Activated CD8-positive, alpha-beta T cell treated with anti-CD3 and anti-CD28 coated beads for 36 hours (primary cell): ENCODE data around the gene NUP155. TPM values are rescaled to one million over a fixed set of nuclear protein-coding genes. Genes with fewer than 3 reads are reported as not detected.
"Not testable (repeated sequence)": the region's sequence is repeated elsewhere in the genome, so short reads cannot be mapped to it uniquely, and the experiment has no call there.

Experiments used
- ATAC-seq: fragments of 200-7000 bp; cut with Tn5 transposase; one replicate; pipeline ENCODE4 v1.10.0; 2021; ENCODE audit warnings: mild to moderate bottlenecking, moderate library complexity
- CTCF ChIA-PET: fragments of 350-600 bp; sonication (Branson Sonifier 250); formaldehyde crosslinking; loops from one replicate; lab custom pipeline; 2021; ENCODE audit warnings: antibody characterized with exemption; lab: Charles Lee
- POLR2A ChIA-PET: fragments of 350-600 bp; sonication (Branson Sonifier 250); formaldehyde crosslinking; loops from one replicate; lab custom pipeline; 2021; ENCODE audit warnings: antibody characterized with exemption; lab: Charles Lee
- DNase-seq: peaks from one replicate; pipeline ENCODE4 v3.0.0-alpha.2; 2020
- H3K27ac Mint-ChIP-seq: one replicate; pipeline ENCODE4 v1.8.0; 2021; ENCODE audit warnings: mild to moderate bottlenecking, mixed read lengths
- H3K27me3 Mint-ChIP-seq: one replicate; pipeline ENCODE4 v1.8.0; 2021; ENCODE audit warnings: mixed read lengths
- H3K36me3 Mint-ChIP-seq: one replicate; pipeline ENCODE4 v1.8.0; 2021; ENCODE audit warnings: low read depth, mixed read lengths
- H3K4me1 Mint-ChIP-seq: one replicate; pipeline ENCODE4 v1.8.0; 2021; ENCODE audit warnings: low read depth, mixed read lengths
- H3K4me3 Mint-ChIP-seq: one replicate; pipeline ENCODE4 v1.8.0; 2021; ENCODE audit warnings: mild to moderate bottlenecking, moderate library complexity, mixed read lengths
- H3K9me3 Mint-ChIP-seq: one replicate; pipeline ENCODE4 v1.8.0; 2021; ENCODE audit warnings: mixed read lengths
- intact Hi-C: fragments of 100-400 bp; cut with micrococcal nuclease; formaldehyde crosslinking; loops from one replicate; pipeline ENCODE4 v1.10.0; 2022
- total RNA-seq, 2 experiments: library from RNA; stranded (reverse); gene quantifications; one replicate each; pipeline ENCODE4 v1.2.3, GENCODE V29; 2021
- TF ChIP-seq, protein P1 (sequence below): fragments of 200-600 bp; IDR thresholded peaks from one replicate; pipeline ENCODE4 v1.8.0; 2022; ENCODE audit warnings: antibody characterized with exemption, mild to moderate bottlenecking

Gene NUP155
- total RNA-seq, 2 experiments from 2014 or later, result 89.9 to 92.7 TPM

GRCh38 chr5:37319037-37319782 is 51.7 kb downstream of the NUP155 start:
- TF ChIP-seq, protein P1, sequence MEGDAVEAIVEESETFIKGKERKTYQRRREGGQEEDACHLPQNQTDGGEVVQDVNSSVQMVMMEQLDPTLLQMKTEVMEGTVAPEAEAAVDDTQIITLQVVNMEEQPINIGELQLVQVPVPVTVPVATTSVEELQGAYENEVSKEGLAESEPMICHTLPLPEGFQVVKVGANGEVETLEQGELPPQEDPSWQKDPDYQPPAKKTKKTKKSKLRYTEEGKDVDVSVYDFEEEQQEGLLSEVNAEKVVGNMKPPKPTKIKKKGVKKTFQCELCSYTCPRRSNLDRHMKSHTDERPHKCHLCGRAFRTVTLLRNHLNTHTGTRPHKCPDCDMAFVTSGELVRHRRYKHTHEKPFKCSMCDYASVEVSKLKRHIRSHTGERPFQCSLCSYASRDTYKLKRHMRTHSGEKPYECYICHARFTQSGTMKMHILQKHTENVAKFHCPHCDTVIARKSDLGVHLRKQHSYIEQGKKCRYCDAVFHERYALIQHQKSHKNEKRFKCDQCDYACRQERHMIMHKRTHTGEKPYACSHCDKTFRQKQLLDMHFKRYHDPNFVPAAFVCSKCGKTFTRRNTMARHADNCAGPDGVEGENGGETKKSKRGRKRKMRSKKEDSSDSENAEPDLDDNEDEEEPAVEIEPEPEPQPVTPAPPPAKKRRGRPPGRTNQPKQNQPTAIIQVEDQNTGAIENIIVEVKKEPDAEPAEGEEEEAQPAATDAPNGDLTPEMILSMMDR, result no peak
- no peak for DNase-seq
- no peak for ATAC-seq
- POLR2A ChIA-PET, result no interaction called here
- no peak overlapping the region for H3K4me3 Mint-ChIP-seq
- no peaks in the 10 kb centered on the region for H3K27me3 Mint-ChIP-seq
- intact Hi-C loops, result no loop called here
- no peak overlapping the region for H3K27ac Mint-ChIP-seq
- H3K9me3 Mint-ChIP-seq, result no peaks in the 10 kb centered on the region
- H3K4me1 Mint-ChIP-seq, result no peaks in the 10 kb centered on the region
- CTCF ChIA-PET, result no interaction called here
- peaks cover 43% of the 10 kb centered on the region for H3K36me3 Mint-ChIP-seq

- no peak for ATAC-seq
- POLR2A ChIA-PET, result no interaction called here
- Mint-ChIP-seq H3K4me1 (no peaks in the 10 kb centered on the region), H3K36me3 (peaks cover 47% of the 10 kb centered on the region), H3K27me3 (no peaks in the 10 kb centered on the region), H3K27ac (no peak overlapping the region), H3K9me3 (no peaks in the 10 kb centered on the region), H3K4me3 (no peak overlapping the region)
- no peak for DNase-seq
- intact Hi-C loops, result no loop called here
- TF ChIP-seq, protein P1, result no peak
- CTCF ChIA-PET, result no interaction called here
Measured at GRCh38 chr5:37316027-37316426, 54.9 kb downstream of the NUP155 start.

- DNase-seq, result no peak
- TF ChIP-seq, protein P1, result no peak
- CTCF ChIA-PET, result interaction anchor here (1.1 to 1.6 kb wide), 2 partner anchors 8 to 26 kb away, joined by 5 read pairs; no protein-coding TSS in a partner anchor
- H3K27ac Mint-ChIP-seq, result no peak overlapping the region
- peaks cover 47% of the 10 kb centered on the region for H3K36me3 Mint-ChIP-seq
- H3K9me3 Mint-ChIP-seq, result no peaks in the 10 kb centered on the region
- H3K4me1 Mint-ChIP-seq, result no peaks in the 10 kb centered on the region
- H3K27me3 Mint-ChIP-seq, result no peaks in the 10 kb centered on the region
- H3K4me3 Mint-ChIP-seq, result no peak overlapping the region
- intact Hi-C loops, result no loop called here
- POLR2A ChIA-PET, result no interaction called here
- no peak for ATAC-seq
Measured at GRCh38 chr5:37310360-37310759, 60.5 kb downstream of the NUP155 start.

GRCh38 chr5:37308793-37309192 is 62.1 kb downstream of the NUP155 start:
- ChIA-PET POLR2A (no interaction called here), CTCF (interaction anchor here (0.6 to 1.0 kb wide), 3 partner anchors 19 to 426 kb away, joined by 3 to 4 read pairs (median 3); no protein-coding TSS in a partner anchor)
- no peaks in the 10 kb centered on the region for H3K4me1 Mint-ChIP-seq
- no peak overlapping the region for H3K4me3 Mint-ChIP-seq
- H3K27me3 Mint-ChIP-seq, result no peaks in the 10 kb centered on the region
- ATAC-seq, result no peak
- peaks cover 40% of the 10 kb centered on the region for H3K36me3 Mint-ChIP-seq
- intact Hi-C loops, result no loop called here
- no peaks in the 10 kb centered on the region for H3K9me3 Mint-ChIP-seq
- DNase-seq, result no peak
- TF ChIP-seq, protein P1, result no peak
- no peak overlapping the region for H3K27ac Mint-ChIP-seq

DNA sequence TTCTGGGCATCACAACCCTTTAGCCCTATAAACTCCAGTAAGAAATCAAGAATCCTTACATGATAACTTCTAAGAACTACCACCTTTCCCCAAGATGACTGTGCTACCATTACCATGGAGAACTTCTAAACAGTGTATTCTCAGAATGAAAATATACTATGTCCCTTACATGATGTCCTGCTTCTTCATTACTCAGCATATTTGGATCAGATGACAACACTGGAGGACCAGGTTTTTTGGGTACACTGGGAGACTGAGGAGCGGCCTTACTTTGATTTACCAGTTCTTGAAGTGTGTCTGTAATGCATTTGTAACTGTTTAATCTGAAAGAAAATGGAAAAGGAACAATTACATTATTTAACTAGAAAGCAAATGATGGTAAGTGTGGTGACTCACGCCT is 66.0 kb downstream of the NUP155 start:
- H3K36me3 Mint-ChIP-seq, result peaks cover 52% of the 10 kb centered on the region
- TF ChIP-seq, protein P1, result no peak
- DNase-seq, result no peak
- no peaks in the 10 kb centered on the region for H3K27me3 Mint-ChIP-seq
- H3K9me3 Mint-ChIP-seq, result no peaks in the 10 kb centered on the region
- ATAC-seq, result no peak
- ChIA-PET CTCF (no interaction called here), POLR2A (no interaction called here)
- no peak overlapping the region for H3K4me3 Mint-ChIP-seq
- no peaks in the 10 kb centered on the region for H3K4me1 Mint-ChIP-seq
- intact Hi-C loops, result no loop called here
- no peak overlapping the region for H3K27ac Mint-ChIP-seq

GRCh38 chr5:37296313-37296712 is 74.6 kb downstream of the NUP155 start:
- H3K4me1 Mint-ChIP-seq, CTCF ChIA-PET, H3K9me3 Mint-ChIP-seq, POLR2A ChIA-PET, ATAC-seq, H3K27me3 Mint-ChIP-seq, H3K27ac Mint-ChIP-seq, H3K4me3 Mint-ChIP-seq, DNase-seq, intact Hi-C loops: not testable (repeated sequence)
- H3K36me3 Mint-ChIP-seq, result peaks cover 47% of the 10 kb centered on the region
